Neural progenitor cell (in vitro differentiated cells): ENCODE data around the gene CNN2. TPM values are rescaled to one million over a fixed set of nuclear protein-coding genes. Genes with fewer than 3 reads are reported as not detected.

Experiments used
- DNase-seq: peaks from one replicate; pipeline ENCODE4 v3.0.0-alpha.2; 2016; ENCODE audit warnings: low spot score
- H2AFZ ChIP-seq: fragments of 200-600 bp; sonication (generic); replicated peaks from 2 replicates; pipeline ENCODE4 v1.6.1; 2016; ENCODE audit warnings: antibody characterized with exemption
- H3F3A ChIP-seq: fragments of 200-600 bp; sonication (generic); 2 replicates; pipeline ENCODE4 v1.6.1; 2016; ENCODE audit warnings: antibody characterized with exemption, low read depth
- H3K27ac ChIP-seq: fragments of 200-600 bp; sonication (generic); 2 replicates; pipeline ENCODE4 v1.5.1; 2016; ENCODE audit warnings: mild to moderate bottlenecking
- H3K27me3 ChIP-seq: fragments of 200-600 bp; sonication (generic); 2 replicates; pipeline ENCODE4 v1.6.1; 2016; ENCODE audit warnings: mild to moderate bottlenecking, moderate library complexity
- H3K36me3 ChIP-seq: fragments of 200-600 bp; sonication (generic); 2 replicates; pipeline ENCODE4 v1.5.1; 2016
- H3K4me1 ChIP-seq: fragments of 200-600 bp; sonication (generic); 2 replicates; pipeline ENCODE4 v1.6.1; 2016; ENCODE audit warnings: mixed run types
- H3K4me2 ChIP-seq: fragments of 200-600 bp; sonication (generic); 2 replicates; pipeline ENCODE4 v1.6.1; 2016
- H3K4me3 ChIP-seq: fragments of 200-600 bp; sonication (generic); 2 replicates; pipeline ENCODE4 v1.5.1; 2016
- H3K79me2 ChIP-seq: fragments of 200-600 bp; sonication (generic); 2 replicates; pipeline ENCODE4 v1.6.1; 2016; ENCODE audit warnings: low read depth
- H3K9ac ChIP-seq: fragments of 200-600 bp; sonication (generic); 2 replicates; pipeline ENCODE4 v1.6.1; 2016
- H3K9me3 ChIP-seq: fragments of 200-600 bp; sonication (generic); 2 replicates; pipeline ENCODE4 v1.5.1; 2016; ENCODE audit warnings: low read depth
- H4K20me1 ChIP-seq: fragments of 200-600 bp; sonication (generic); 2 replicates; pipeline ENCODE4 v1.6.1; 2016; ENCODE audit warnings: low read depth
- H3K27ac Mint-ChIP-seq: 3 replicates; pipeline ENCODE4 v1.8.0; 2021; ENCODE audit warnings: mixed read lengths
- H3K27me3 Mint-ChIP-seq: 2 replicates; pipeline ENCODE4 v1.8.0; 2022; ENCODE audit warnings: low read depth, mild to moderate bottlenecking, inconsistent platforms, moderate library complexity, mixed read lengths; ENCODE audit not compliant: insufficient read depth
- H3K36me3 Mint-ChIP-seq: 3 replicates; pipeline ENCODE4 v1.8.0; 2021; ENCODE audit warnings: mixed read lengths
- H3K4me1 Mint-ChIP-seq: 3 replicates; pipeline ENCODE4 v1.8.0; 2021; ENCODE audit warnings: mixed read lengths
- H3K4me3 Mint-ChIP-seq: 3 replicates; pipeline ENCODE4 v1.8.0; 2021; ENCODE audit warnings: mild to moderate bottlenecking, moderate library complexity, mixed read lengths
- H3K9me3 Mint-ChIP-seq: 3 replicates; pipeline ENCODE4 v1.8.0; 2020; ENCODE audit warnings: mixed read lengths
- CTCF ChIP-seq: fragments of 200-600 bp; sonication (generic); IDR thresholded peaks from 2 replicates; pipeline ENCODE4 v1.5.1; 2017; ENCODE audit warnings: antibody characterized with exemption, mild to moderate bottlenecking
- EZH2 ChIP-seq: fragments of 200-600 bp; sonication (generic); IDR thresholded peaks from 2 replicates; pipeline ENCODE4 v1.6.1; 2017; ENCODE audit warnings: antibody characterized with exemption, mild to moderate bottlenecking, moderate library complexity
- EZH2phosphoT487 ChIP-seq: fragments of 200-600 bp; sonication (generic); IDR thresholded peaks from 2 replicates; pipeline ENCODE4 v1.6.1; 2017; ENCODE audit warnings: antibody characterized with exemption
- total RNA-seq: library from RNA; depleted of rRNA; stranded (reverse); fragments of >200 nt; gene quantifications from 2 replicates; pipeline ENCODE4 v1.2.3, GENCODE V29; 2015; ENCODE audit warnings: low replicate concordance

The CNN2 gene
- total RNA-seq, 1 donor from 2014 or later: 131 TPM

GRCh38 chr19:1038978-1039645 is 12.7 kb downstream of the CNN2 start:
- Histone ChIP-seq H3K27me3 (no peaks in the 10 kb centered on the region), H3K27ac (no peak overlapping the region), H3K79me2 (no peaks in the 10 kb centered on the region), H3K9ac (no peak overlapping the region), H3F3A (peaks cover 44% of the 10 kb centered on the region), H3K9me3 (no peaks in the 10 kb centered on the region), H3K4me2 (peak overlapping the region; percentile 74), H3K4me3 (peak overlapping the region; percentile 55), H2AFZ (no peak overlapping the region), H3K36me3 (no peaks in the 10 kb centered on the region), H4K20me1 (peaks cover 51% of the 10 kb centered on the region), H3K4me1 (peaks cover 8% of the 10 kb centered on the region)
- no peak overlapping the region for H3K27ac Mint-ChIP-seq
- DNase-seq: no peak
- TF ChIP-seq EZH2phosphoT487 (no peak), CTCF (no peak), EZH2 (no peak)
- peaks cover 25% of the 10 kb centered on the region for H3K4me1 Mint-ChIP-seq
- H3K4me3 Mint-ChIP-seq: peak overlapping the region; percentile 93
- H3K36me3 Mint-ChIP-seq: peaks cover 11% of the 10 kb centered on the region
- H3K9me3 Mint-ChIP-seq: no peaks in the 10 kb centered on the region
- peaks cover 8% of the 10 kb centered on the region for H3K27me3 Mint-ChIP-seq

- no peak within 1 kb of the TSS for H3K27ac ChIP-seq
- no peak for TF ChIP-seq EZH2phosphoT487
- no peak for TF ChIP-seq CTCF
- TF ChIP-seq EZH2: no peak
- no peaks in the 10 kb centered on the region for H3K9me3 Mint-ChIP-seq
- H3K36me3 ChIP-seq: no peaks in the 10 kb centered on the region
- peaks cover 44% of the 10 kb centered on the region for H3F3A ChIP-seq
- H2AFZ ChIP-seq: no peak within 1 kb of the TSS
- peak; percentile 99 for DNase-seq
- peaks cover 11% of the 10 kb centered on the region for H3K36me3 Mint-ChIP-seq
- H3K79me2 ChIP-seq: no peaks in the 10 kb centered on the region
- H3K27me3 Mint-ChIP-seq: peaks cover 8% of the 10 kb centered on the region
- H3K27ac Mint-ChIP-seq: no peak within 1 kb of the TSS
- H3K4me2 ChIP-seq: peak within 1 kb of the TSS; percentile 79
- no peaks in the 10 kb centered on the region for H3K9me3 ChIP-seq
- no peaks in the 10 kb centered on the region for H3K27me3 ChIP-seq
- no peak within 1 kb of the TSS for H3K9ac ChIP-seq
- H3K4me3 ChIP-seq: peak within 1 kb of the TSS; percentile 55
- peaks cover 8% of the 10 kb centered on the region for H3K4me1 ChIP-seq
- peaks cover 25% of the 10 kb centered on the region for H3K4me1 Mint-ChIP-seq
- peak within 1 kb of the TSS; percentile 93 for H3K4me3 Mint-ChIP-seq
- H4K20me1 ChIP-seq: peaks cover 51% of the 10 kb centered on the region
Observed at GRCh38 chr19:1039646-1040475, 13.5 kb downstream of the CNN2 start, which contains the start of gene ABCA7. Gene ABCA7 (plus strand): TSS chr19:1040107. CDS start chr19:1041362, 1,255 bp downstream.

- H3K4me1 Mint-ChIP-seq: peaks cover 27% of the 10 kb centered on the region
- H3K27me3 Mint-ChIP-seq: peaks cover 10% of the 10 kb centered on the region
- H3K36me3 Mint-ChIP-seq: peaks cover 8% of the 10 kb centered on the region
- H3K4me3 Mint-ChIP-seq: peak overlapping the region; percentile 93
- Histone ChIP-seq H3F3A (peaks cover 40% of the 10 kb centered on the region), H3K36me3 (no peaks in the 10 kb centered on the region), H3K4me3 (peak overlapping the region; percentile 55), H3K4me2 (peak overlapping the region; percentile 79), H3K4me1 (peaks cover 8% of the 10 kb centered on the region), H3K79me2 (no peaks in the 10 kb centered on the region), H3K27ac (no peak overlapping the region), H4K20me1 (peaks cover 44% of the 10 kb centered on the region), H3K27me3 (no peaks in the 10 kb centered on the region), H3K9me3 (no peaks in the 10 kb centered on the region), H2AFZ (no peak overlapping the region), H3K9ac (no peak overlapping the region)
- H3K27ac Mint-ChIP-seq: no peak overlapping the region
- peak; percentile 96 for DNase-seq
- H3K9me3 Mint-ChIP-seq: no peaks in the 10 kb centered on the region
- TF ChIP-seq EZH2: no peak
- no peak for TF ChIP-seq CTCF
- no peak for TF ChIP-seq EZH2phosphoT487
Observed at GRCh38 chr19:1040476-1041271, 14.3 kb downstream of the CNN2 start.
